ENCODE results near the gene SVIL. TPM values are rescaled to one million over a fixed set of nuclear protein-coding genes. Genes with fewer than 3 reads are reported as not detected.
"Not testable (repeated sequence)": the region's sequence is repeated elsewhere in the genome, so short reads cannot be mapped to it uniquely, and the experiment has no call there.

The SVIL gene
- total RNA-seq, 1 donor = 36.9 TPM

GRCh38 chr10:29610876-29611647 is 23.7 kb downstream of the SVIL start:
- Histone ChIP-seq H3K4me3 (ENCODE audit: insufficient read depth, low read length) (no peak overlapping the region), H3K4me2 (ENCODE audit: insufficient read depth, low read length) (no peak overlapping the region), H3K9me3 (ENCODE audit: low read depth, low read length) (no peaks in the 10 kb centered on the region), H3K27ac (ENCODE audit: low read depth, low read length) (no peak overlapping the region), H2AFZ (ENCODE audit: low read length) (no peak overlapping the region), H3K4me1 (ENCODE audit: insufficient read depth, low read length) (peaks cover 3% of the 10 kb centered on the region), H4K20me1 (ENCODE audit: insufficient read depth, low read length) (peaks cover 3% of the 10 kb centered on the region), H3K27me3 (ENCODE audit: insufficient read depth, low read length) (no peaks in the 10 kb centered on the region), H3K79me2 (ENCODE audit: insufficient read depth, low read length) (peaks cover 40% of the 10 kb centered on the region), H3K36me3 (ENCODE audit: insufficient read depth, low read length) (no peaks in the 10 kb centered on the region)
- DNase-seq (ENCODE audit: insufficient read length, low spot score, missing footprints) = no peak
- no peak for TF ChIP-seq CTCF (IDR thresholded peaks at IDR 0.05; ENCODE audit: extremely low read depth, low read depth, low read length)

GRCh38 chr10:29610331-29610730 is 24.4 kb downstream of the SVIL start:
- H3K27ac ChIP-seq (ENCODE audit: low read depth, low read length); H3K4me3 ChIP-seq (ENCODE audit: insufficient read depth, low read length); H3K4me2 ChIP-seq (ENCODE audit: insufficient read depth, low read length); H3K36me3 ChIP-seq (ENCODE audit: insufficient read depth, low read length); H3K4me1 ChIP-seq (ENCODE audit: insufficient read depth, low read length); H3K27me3 ChIP-seq (ENCODE audit: insufficient read depth, low read length); H4K20me1 ChIP-seq (ENCODE audit: insufficient read depth, low read length); H2AFZ ChIP-seq (ENCODE audit: low read length); H3K9me3 ChIP-seq (ENCODE audit: low read depth, low read length); DNase-seq (ENCODE audit: insufficient read length, low spot score, missing footprints): not testable (repeated sequence)
- peaks cover 37% of the 10 kb centered on the region for H3K79me2 ChIP-seq (ENCODE audit: insufficient read depth, low read length)

GRCh38 chr10:29609696-29610095 is 25.1 kb downstream of the SVIL start:
- H3K36me3 ChIP-seq (ENCODE audit: insufficient read depth, low read length) = no peaks in the 10 kb centered on the region
- H3K4me3 ChIP-seq (ENCODE audit: insufficient read depth, low read length) = no peak overlapping the region
- H3K9me3 ChIP-seq (ENCODE audit: low read depth, low read length) = no peaks in the 10 kb centered on the region
- peaks cover 32% of the 10 kb centered on the region for H3K79me2 ChIP-seq (ENCODE audit: insufficient read depth, low read length)
- H3K27me3 ChIP-seq (ENCODE audit: insufficient read depth, low read length) = no peaks in the 10 kb centered on the region
- H3K4me1 ChIP-seq (ENCODE audit: insufficient read depth, low read length) = peaks cover 3% of the 10 kb centered on the region
- no peak overlapping the region for H3K27ac ChIP-seq (ENCODE audit: low read depth, low read length)
- peaks cover 3% of the 10 kb centered on the region for H4K20me1 ChIP-seq (ENCODE audit: insufficient read depth, low read length)
- no peak overlapping the region for H3K4me2 ChIP-seq (ENCODE audit: insufficient read depth, low read length)
- no peak for DNase-seq (ENCODE audit: insufficient read length, low spot score, missing footprints)
- no peak for TF ChIP-seq CTCF (IDR thresholded peaks at IDR 0.05; ENCODE audit: extremely low read depth, low read depth, low read length)
- no peak overlapping the region for H2AFZ ChIP-seq (ENCODE audit: low read length)

GRCh38 chr10:29608476-29609301 is 26.1 kb downstream of the SVIL start:
- Histone ChIP-seq H3K27ac (ENCODE audit: low read depth, low read length) (no peak overlapping the region), H3K4me2 (ENCODE audit: insufficient read depth, low read length) (no peak overlapping the region), H3K36me3 (ENCODE audit: insufficient read depth, low read length) (no peaks in the 10 kb centered on the region), H3K79me2 (ENCODE audit: insufficient read depth, low read length) (peaks cover 26% of the 10 kb centered on the region), H2AFZ (ENCODE audit: low read length) (no peak overlapping the region), H3K4me1 (ENCODE audit: insufficient read depth, low read length) (peaks cover 3% of the 10 kb centered on the region), H3K27me3 (ENCODE audit: insufficient read depth, low read length) (no peaks in the 10 kb centered on the region), H4K20me1 (ENCODE audit: insufficient read depth, low read length) (peaks cover 3% of the 10 kb centered on the region), H3K9me3 (ENCODE audit: low read depth, low read length) (no peaks in the 10 kb centered on the region), H3K4me3 (ENCODE audit: insufficient read depth, low read length) (no peak overlapping the region)
- no peak for TF ChIP-seq CTCF (IDR thresholded peaks at IDR 0.05; ENCODE audit: extremely low read depth, low read depth, low read length)
- DNase-seq (ENCODE audit: insufficient read length, low spot score, missing footprints) = no peak
